RWPE1 (cell line): ENCODE data around the gene CDK6.
"Not testable (repeated sequence)": the region's sequence is repeated elsewhere in the genome, so short reads cannot be mapped to it uniquely, and the experiment has no call there.

Experiments used
- CTCF ChIA-PET: fragments of 350-600 bp; sonication (Branson Sonifier 250); formaldehyde crosslinking; extraction: SDS; loops from one replicate; lab custom pipeline; 2021; lab: Yijun Ruan, JAX
- POLR2A ChIA-PET: fragments of 400-600 bp; formaldehyde crosslinking; extraction: SDS; loops from one replicate; lab custom pipeline; 2020; ENCODE audit warnings: antibody characterized with exemption; ENCODE audit not compliant: low non-redundant PET; lab: Yijun Ruan, JAX
- DNase-seq: peaks from one replicate; pipeline ENCODE4 v3.0.0; 2012; ENCODE audit warnings: low spot score
- H3K27ac ChIP-seq: fragments of 450-650 bp; 2 replicates; pipeline ENCODE4 v1.5.1; 2017
- TF ChIP-seq, protein P1 (sequence below): fragments of 450-650 bp; conservative IDR thresholded peaks from 2 replicates; pipeline ENCODE4 v1.5.1; 2017; ENCODE audit warnings: low read depth, mild to moderate bottlenecking

The CDK6 gene

DNA sequence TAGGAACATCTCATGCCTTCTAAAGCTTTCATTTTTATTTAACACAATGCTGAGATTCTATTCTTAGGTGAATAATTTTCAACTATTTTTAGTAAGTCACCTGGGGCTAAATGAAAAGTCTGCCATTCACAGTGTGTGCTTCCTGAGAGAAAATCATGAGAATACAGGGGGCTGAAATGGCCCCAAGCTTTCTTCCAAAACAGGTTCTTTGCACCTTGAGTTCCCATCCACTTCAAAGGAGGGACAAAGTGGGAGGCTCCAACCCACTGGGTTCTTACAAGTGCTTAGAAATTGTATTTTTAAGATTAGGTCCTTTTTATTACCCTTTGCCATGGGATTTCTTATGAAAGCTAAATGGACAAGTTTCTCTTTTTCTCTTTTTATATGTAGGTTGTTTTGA is 224.6 kb downstream of the CDK6 start:
- DNase-seq: no peak
- TF ChIP-seq, protein P1, sequence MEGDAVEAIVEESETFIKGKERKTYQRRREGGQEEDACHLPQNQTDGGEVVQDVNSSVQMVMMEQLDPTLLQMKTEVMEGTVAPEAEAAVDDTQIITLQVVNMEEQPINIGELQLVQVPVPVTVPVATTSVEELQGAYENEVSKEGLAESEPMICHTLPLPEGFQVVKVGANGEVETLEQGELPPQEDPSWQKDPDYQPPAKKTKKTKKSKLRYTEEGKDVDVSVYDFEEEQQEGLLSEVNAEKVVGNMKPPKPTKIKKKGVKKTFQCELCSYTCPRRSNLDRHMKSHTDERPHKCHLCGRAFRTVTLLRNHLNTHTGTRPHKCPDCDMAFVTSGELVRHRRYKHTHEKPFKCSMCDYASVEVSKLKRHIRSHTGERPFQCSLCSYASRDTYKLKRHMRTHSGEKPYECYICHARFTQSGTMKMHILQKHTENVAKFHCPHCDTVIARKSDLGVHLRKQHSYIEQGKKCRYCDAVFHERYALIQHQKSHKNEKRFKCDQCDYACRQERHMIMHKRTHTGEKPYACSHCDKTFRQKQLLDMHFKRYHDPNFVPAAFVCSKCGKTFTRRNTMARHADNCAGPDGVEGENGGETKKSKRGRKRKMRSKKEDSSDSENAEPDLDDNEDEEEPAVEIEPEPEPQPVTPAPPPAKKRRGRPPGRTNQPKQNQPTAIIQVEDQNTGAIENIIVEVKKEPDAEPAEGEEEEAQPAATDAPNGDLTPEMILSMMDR: no peak
- H3K27ac ChIP-seq: no peak overlapping the region
- ChIA-PET POLR2A (no interaction called here), CTCF (interaction anchor here (0.7 kb wide), 1 partner anchor 10 kb away, joined by 4 read pairs; no protein-coding TSS in a partner anchor)

DNA sequence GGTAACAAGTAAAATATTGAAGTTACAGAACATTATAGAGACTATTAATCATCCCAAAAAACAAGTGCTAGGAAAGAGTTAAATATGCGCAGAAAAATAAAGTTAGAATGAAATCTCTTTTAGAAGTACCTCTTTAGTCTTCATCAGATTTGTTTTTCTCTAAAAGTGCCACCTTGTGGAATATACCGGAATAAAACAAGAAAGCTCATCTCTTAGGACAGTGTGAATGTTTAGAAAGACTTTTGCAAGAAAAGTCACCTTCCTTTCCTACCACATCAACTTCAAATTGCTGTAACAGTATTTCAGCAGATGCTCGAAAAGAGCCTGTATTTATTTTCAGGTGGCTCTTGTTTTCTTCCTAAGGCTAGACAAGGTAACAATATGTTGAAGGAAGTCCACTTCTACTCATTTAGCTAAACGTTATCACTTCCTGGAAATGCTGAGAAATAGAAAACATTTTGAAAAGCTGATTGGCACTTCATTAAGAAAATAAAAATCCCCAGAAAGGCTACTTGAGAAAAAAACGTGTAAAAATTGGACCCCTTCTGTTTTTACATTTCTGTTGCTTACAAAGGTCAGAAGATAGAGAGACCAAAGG is 226.4 kb downstream of the CDK6 start:
- no peak for DNase-seq
- no peak overlapping the region for H3K27ac ChIP-seq
- TF ChIP-seq, protein P1: peak; percentile 75
- ChIA-PET CTCF (interaction anchor here (0.6 to 1.9 kb wide), 4 partner anchors 11 to 659 kb away, joined by 3 to 6 read pairs (median 4); partner anchors contain the start of gene FAM133B), POLR2A (no interaction called here)

DNA sequence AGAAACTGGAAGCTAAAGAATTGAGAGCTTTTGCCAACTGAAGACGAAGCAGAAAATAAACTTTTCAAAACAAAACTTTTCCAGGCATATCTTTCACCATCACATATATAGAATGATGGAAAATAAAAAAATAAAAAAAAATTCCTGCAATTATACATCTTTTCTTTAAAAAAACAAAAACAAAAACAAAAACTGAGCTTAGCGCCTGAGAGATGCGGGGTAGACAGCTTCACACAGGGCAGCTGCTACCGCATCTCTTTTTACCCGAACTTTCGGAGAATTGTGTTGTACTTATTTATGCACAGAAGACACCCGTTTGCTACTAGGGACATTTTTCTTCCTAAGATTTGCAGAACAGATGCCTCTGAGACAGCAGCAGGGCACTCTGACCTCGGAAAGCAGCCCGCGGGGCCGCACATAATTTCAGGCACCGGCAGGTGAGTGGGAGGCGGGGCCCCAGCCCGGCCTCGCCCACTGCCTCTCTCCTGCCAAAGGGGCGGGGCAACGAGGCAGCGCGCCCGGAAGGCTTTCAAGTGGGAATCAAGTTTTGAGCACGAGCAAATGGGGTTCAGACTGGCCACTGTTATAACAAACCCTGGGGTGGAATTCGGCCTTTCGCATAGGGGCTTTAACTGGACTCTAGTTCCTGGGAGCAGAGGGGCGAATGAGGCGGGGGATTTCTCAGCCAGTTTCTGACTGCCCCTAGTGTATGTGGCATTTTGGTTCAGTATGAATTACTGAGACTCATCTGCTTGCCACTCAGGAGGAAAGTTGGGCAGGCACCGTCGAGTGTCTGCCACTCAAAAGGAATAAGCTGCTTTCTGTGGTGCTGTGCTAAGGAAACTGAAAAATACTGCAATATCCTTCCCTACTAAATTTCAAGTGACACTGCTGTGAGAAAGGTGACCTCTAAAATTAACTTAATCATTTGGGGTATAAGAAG is 227.7 kb downstream of the CDK6 start:
- TF ChIP-seq, protein P1: no peak
- no peak overlapping the region for H3K27ac ChIP-seq
- ChIA-PET CTCF (interaction anchor here (1.2 to 1.9 kb wide), 2 partner anchors 10 to 18 kb away, joined by 3 to 6 read pairs; partner anchors contain the start of gene FAM133B), POLR2A (no interaction called here)
- no peak for DNase-seq

DNA sequence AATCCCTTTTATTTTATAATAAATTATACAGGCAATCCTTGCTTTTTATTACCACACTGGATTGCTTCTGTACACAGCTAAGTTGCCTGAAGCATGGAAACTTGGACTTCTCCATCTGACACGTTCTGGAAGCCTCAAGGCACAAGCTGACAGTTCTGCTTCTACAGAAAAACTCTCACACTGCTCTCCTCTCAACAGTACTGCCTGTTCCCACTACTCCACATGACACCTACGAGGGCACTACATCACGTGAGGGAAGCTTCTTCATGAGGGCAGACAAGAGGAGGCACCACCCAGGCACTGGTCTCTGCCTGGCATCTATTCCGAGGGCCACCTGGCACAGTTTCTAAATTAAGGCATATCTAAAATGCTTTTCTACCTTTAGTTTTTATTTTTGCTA is 229.4 kb downstream of the CDK6 start:
- no peak for DNase-seq
- ChIA-PET CTCF (no interaction called here), POLR2A (no interaction called here)
- H3K27ac ChIP-seq: no peak overlapping the region
- TF ChIP-seq, protein P1: no peak

DNA sequence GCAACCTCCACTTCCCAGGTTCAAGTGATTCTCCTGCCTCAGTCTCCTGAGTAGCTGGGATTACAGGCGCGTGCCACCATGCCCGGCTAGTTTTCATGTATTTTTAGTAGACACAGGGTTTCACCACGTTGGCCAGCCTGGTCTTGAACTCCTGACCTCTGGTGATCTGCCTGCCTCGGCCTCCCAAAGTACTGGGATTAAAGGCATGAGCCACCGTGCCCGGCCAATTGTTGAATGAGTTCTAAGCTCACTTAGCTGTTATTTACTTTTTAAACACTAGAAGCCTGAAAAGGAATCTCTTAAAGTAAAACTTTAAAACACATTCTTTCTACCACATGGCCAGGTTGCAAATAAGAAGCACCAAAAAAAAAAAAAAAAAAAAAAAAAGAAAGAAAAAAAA is 231.9 kb downstream of the CDK6 start:
- DNase-seq, H3K27ac ChIP-seq, POLR2A ChIA-PET: not testable (repeated sequence)
- CTCF ChIA-PET: interaction anchor here (0.8 kb wide), 1 partner anchor 9 kb away, joined by 9 read pairs; no protein-coding TSS in a partner anchor

DNA sequence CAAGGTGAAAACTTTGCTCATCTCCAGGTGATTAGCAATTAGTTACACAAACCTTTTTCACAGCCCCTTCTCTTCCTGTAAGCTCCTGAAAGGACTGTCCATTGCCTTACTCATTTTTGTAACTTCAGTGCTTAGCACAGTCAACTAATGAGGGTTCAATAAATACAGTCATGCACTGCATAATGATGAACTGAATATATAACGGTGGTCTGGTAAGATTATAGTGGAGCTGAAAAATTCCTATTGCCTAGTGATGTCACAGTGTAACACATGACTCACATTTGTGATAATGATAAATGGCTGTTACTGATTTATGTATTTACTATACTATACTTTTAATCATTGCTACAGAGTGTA is 233.3 kb downstream of the CDK6 start:
- no peak for DNase-seq
- TF ChIP-seq, protein P1: no peak
- ChIA-PET POLR2A (no interaction called here), CTCF (interaction anchor here (0.6 kb wide), 1 partner anchor 326 kb away, joined by 4 read pairs; no protein-coding TSS in a partner anchor)
- H3K27ac ChIP-seq: no peak overlapping the region
